Central memory CD8-positive, alpha-beta T cell (primary cell): ENCODE data around the gene DLX1.

ENCODE experiments used
- ATAC-seq: fragments of 150-1000 bp; cut with Tn5 transposase; replicated peaks from 2 replicates; pipeline ENCODE4 v1.10.0; 2022; ENCODE audit warnings: mild to moderate bottlenecking, moderate FRiP score, moderate number of reproducible peaks; ENCODE audit not compliant: poor library complexity, severe bottlenecking; ENCODE audit errors: extremely low read depth
- DNase-seq, 2 donors: peaks; one replicate each; pipeline ENCODE4 v3.0.0; 2021; ENCODE audit warnings: low spot score in 2 of 2
- H3K27ac Mint-ChIP-seq: one replicate; pipeline ENCODE4 v1.8.0; 2022; ENCODE audit warnings: low read depth, mild to moderate bottlenecking, moderate library complexity, mixed read lengths
- H3K27me3 Mint-ChIP-seq: one replicate; pipeline ENCODE4 v1.8.0; 2022; ENCODE audit warnings: mixed read lengths
- H3K36me3 Mint-ChIP-seq: one replicate; pipeline ENCODE4 v1.8.0; 2022; ENCODE audit warnings: mild to moderate bottlenecking, moderate library complexity, mixed read lengths; ENCODE audit not compliant: insufficient read depth
- H3K4me1 Mint-ChIP-seq: one replicate; pipeline ENCODE4 v1.8.0; 2022; ENCODE audit warnings: mixed read lengths
- H3K4me3 Mint-ChIP-seq: one replicate; pipeline ENCODE4 v1.8.0; 2022; ENCODE audit warnings: mild to moderate bottlenecking, moderate library complexity, mixed read lengths
- H3K9me3 Mint-ChIP-seq: one replicate; pipeline ENCODE4 v1.8.0; 2022; ENCODE audit warnings: mixed read lengths

DLX1 gene

DNA sequence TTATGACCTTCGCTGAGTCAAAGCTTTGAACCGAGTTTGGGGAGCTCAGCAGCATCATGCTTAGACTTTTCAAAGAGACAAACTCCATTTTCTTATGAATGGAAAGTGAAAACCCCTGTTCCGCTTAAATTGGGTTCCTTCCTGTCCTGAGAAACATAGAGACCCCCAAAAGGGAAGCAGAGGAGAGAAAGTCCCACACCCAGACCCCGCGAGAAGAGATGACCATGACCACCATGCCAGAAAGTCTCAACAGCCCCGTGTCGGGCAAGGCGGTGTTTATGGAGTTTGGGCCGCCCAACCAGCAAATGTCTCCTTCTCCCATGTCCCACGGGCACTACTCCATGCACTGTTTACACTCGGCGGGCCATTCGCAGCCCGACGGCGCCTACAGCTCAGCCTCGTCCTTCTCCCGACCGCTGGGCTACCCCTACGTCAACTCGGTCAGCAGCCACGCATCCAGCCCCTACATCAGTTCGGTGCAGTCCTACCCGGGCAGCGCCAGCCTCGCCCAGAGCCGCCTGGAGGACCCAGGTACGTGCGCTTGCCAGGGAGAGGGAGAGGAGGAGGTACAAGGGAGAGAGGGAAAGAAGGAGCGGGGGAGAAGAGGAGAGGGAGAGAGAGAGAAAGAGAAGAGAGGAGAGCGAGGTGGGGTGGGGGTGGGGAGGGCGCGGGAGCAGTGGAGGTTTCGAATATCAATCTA is at the start of gene DLX1:
DLX1 (plus strand) TSS at position 48 of the 700 bp plus-strand sequence; CDS start at position 219, 171 bp downstream.
- no peaks in the 10 kb centered on the region for H3K9me3 Mint-ChIP-seq
- peaks cover 52% of the 10 kb centered on the region for H3K36me3 Mint-ChIP-seq
- peak within 1 kb of the TSS; percentile 73 for H3K27ac Mint-ChIP-seq
- peaks cover 99% of the 10 kb centered on the region for H3K27me3 Mint-ChIP-seq
- ATAC-seq = peak; percentile 61
- DNase-seq = no peak
- peaks cover 39% of the 10 kb centered on the region for H3K4me1 Mint-ChIP-seq
- peak within 1 kb of the TSS; percentile 73 for H3K4me3 Mint-ChIP-seq

DNA sequence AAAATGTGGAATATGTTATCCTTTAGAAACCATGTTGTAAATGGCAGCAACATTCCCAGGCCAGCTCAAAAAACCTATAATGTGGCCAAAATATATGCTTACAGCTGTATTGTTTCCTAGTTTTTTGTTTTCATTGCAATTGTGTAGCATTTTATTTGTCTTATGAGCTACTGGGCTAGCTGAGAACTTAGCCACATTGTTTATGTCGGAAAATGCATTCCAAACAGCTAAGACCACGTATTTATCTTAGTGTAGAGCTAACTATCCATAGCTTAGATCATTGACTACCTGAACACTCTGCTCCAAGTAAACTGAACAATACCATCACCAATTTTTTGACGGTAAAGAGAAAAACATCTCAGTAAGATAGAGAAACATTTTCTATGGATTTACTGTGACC is 47.2 kb upstream of the DLX1 start:
- H3K4me1 Mint-ChIP-seq = no peaks in the 10 kb centered on the region
- no peak overlapping the region for H3K4me3 Mint-ChIP-seq
- ATAC-seq (no peak), DNase-seq (no peak)
- no peaks in the 10 kb centered on the region for H3K9me3 Mint-ChIP-seq
- no peaks in the 10 kb centered on the region for H3K27me3 Mint-ChIP-seq
- no peak overlapping the region for H3K27ac Mint-ChIP-seq
- H3K36me3 Mint-ChIP-seq = no peaks in the 10 kb centered on the region

DNA sequence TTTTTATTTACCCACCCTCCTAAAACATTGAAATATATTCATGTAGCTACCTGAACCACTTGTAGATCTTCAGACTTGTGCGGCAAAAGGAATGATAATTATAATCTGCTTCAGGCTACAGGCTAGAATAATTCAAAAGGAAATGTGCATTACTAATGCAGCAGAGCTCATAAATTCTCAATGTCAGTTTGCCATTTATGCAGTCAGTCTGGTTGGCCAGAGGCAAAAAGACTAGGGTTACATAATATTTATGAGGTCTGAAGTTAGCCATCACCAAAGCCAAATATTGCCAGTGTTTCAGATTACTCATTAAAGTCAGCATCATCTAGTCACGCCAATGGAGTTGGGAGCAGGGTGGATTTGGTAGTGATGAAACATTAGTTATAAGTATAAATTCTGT is 46.7 kb upstream of the DLX1 start:
- Mint-ChIP-seq H3K27ac (no peak overlapping the region), H3K4me1 (no peaks in the 10 kb centered on the region), H3K4me3 (no peak overlapping the region), H3K36me3 (no peaks in the 10 kb centered on the region), H3K27me3 (no peaks in the 10 kb centered on the region), H3K9me3 (no peaks in the 10 kb centered on the region)
- DNase-seq (no peak), ATAC-seq (no peak)

DNA sequence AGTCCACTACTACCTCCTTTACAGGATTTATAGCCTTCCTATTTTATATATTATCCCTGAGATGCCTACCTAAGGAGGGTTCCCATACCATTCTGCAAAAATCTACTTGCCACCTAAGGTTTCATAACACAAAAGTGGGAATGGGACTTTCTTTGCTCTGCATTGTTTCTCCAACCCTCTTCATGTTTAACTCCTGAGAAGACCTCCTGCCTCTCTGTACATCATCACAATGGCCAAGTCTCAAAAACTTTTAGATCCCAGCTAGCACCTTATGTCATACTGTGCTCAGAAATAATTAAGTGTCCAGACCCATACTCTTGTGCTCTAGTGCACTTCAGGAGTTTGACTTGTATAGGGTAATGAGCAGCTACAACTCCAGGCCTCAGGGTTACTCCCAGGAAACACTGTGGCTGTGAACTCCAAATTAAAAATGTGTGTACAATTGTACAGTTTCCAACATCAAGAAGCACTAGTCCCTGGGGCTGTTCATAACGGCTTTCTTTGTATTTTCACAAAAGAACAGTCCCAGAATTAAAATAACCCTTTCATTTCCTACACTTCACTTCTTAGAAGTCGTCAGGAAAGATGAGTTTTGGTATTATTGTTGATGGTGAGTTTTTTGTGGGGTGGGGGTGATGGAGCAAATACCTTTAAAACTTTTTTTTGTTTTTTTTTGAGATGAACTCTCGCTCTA is 46.1 kb upstream of the DLX1 start:
- Mint-ChIP-seq H3K4me3 (no peak overlapping the region), H3K9me3 (no peaks in the 10 kb centered on the region), H3K36me3 (no peaks in the 10 kb centered on the region), H3K27ac (no peak overlapping the region), H3K4me1 (no peaks in the 10 kb centered on the region), H3K27me3 (no peaks in the 10 kb centered on the region)
- DNase-seq (no peak), ATAC-seq (no peak)

DNA sequence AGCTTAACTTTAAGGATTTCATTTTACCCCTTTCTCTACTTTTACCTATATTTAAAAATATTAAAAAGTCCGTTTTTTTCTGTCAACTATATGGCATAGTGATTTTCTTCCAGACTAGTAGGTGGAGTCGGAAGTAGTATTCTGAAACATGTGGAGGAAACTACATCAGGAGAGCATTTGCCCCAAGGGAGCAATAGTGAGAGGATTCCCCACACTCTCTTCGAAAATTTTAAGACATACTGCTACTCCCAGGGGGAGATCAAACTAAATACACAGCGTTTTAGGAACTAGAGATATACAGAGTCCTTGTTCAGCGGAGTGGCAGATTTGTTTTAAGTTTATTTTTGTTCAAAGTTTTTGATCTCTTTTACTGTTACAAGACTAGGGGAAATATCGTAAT is 45.0 kb upstream of the DLX1 start:
- ATAC-seq = no peak
- Mint-ChIP-seq H3K27me3 (no peaks in the 10 kb centered on the region), H3K27ac (no peak overlapping the region), H3K9me3 (no peaks in the 10 kb centered on the region), H3K4me1 (no peaks in the 10 kb centered on the region), H3K4me3 (no peak overlapping the region), H3K36me3 (no peaks in the 10 kb centered on the region)
- DNase-seq = no peak

DNA sequence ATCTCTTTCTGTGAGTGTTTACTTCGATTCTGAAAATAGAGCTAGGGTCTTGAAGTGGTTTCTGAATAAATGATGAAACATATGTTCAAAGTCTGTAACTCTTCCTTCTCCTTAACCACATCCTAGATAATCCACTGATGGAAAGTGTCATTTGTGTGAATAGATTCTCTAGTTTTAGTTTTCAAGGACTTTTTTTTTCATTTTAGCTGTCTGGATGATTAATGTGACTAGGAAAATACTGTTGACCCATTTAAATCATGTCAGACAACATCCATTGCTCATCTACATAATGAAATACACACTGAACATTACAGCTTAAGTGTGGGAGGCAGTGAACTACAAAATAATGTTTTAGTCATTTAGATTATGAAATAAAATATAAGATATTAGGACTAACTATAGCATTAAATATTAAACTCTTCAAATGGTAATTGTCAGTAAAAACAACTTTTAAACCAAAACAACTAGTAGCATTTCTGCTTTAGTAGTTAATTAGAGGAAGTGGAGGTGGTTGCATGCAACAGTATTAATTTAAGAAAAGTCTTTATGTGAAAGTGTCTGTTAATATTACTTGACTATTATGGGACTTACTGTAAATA is 39.1 kb upstream of the DLX1 start:
- ATAC-seq (no peak), DNase-seq (no peak)
- Mint-ChIP-seq H3K9me3 (no peaks in the 10 kb centered on the region), H3K4me1 (no peaks in the 10 kb centered on the region), H3K27me3 (no peaks in the 10 kb centered on the region), H3K4me3 (no peak overlapping the region), H3K27ac (no peak overlapping the region), H3K36me3 (no peaks in the 10 kb centered on the region)

DNA sequence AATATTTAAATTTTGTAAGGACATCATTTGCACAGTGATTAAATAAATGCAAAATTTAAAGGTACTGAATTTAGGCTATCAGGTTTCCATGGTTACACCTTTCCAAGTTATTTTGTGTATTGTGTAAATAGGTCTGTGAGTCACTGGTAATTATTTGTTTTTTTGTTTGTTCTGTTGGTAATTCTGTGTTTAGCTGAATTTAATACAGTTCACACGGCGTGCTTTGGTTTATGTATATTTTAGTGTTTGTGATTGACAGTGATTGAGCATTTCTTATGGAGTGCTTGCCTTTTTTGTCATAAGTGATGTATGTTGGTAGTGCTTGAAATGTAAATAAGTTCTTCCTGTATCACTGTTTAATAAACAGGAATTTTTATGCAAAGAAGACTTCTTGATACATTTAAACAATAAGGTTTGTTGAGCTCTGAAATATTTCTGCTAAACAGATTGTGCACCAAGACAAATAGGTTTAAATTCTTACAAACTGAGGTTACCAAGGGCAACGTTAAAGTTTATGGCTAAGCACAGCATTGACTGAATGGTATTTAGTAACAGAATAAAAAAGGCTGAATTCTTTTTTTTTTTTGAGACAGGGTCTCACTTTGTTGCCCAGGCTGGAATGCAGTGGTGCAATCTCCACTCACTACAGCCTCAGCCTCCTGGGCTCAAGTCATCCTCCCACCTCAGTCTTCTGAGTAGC is 38.3 kb upstream of the DLX1 start:
- Mint-ChIP-seq H3K4me3 (no peak overlapping the region), H3K36me3 (no peaks in the 10 kb centered on the region), H3K9me3 (no peaks in the 10 kb centered on the region), H3K27ac (no peak overlapping the region), H3K27me3 (no peaks in the 10 kb centered on the region), H3K4me1 (no peaks in the 10 kb centered on the region)
- DNase-seq = no peak
- no peak for ATAC-seq

DNA sequence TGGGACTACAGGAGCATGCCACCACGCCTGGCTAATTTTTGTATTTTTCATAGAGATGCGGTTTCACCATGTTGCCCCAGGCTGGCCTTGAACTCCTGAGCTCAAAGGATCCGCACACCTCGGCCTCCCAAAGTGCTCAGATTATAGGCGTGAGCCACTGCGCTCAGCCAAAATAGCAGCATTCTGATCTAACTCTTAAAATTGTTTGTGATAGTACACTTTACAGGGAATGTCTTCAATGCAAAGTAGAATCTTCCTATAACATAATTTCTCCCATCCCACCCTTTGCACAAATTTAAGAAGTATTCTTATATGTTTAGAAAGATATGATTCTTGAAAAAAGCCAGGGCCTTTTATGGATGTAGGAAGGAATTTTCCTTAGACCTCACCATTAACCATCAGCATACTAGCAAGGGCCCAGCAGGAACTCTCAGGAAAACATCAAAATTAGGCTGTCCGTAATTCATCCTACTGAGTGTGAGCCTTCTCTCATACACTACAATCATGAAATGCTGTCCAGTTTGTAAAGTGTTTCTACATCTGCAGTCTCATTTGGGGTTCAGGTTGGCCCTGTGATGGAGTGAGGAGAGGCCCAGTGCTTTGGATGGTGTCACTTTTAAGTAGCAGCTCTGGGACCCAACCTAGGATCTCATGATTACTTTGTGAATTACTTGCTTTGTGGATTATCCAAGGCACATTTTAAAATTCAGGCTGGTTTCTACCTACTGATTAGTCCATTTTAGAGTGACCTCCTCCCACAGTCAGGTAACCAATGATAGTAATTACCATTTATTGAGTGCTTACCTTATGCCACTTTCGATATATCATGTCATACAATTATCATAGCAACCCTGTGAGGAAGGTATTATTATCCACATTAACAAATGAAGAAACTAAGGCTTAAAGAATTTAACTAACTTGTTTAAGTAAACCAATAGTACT is 37.5 kb upstream of the DLX1 start:
- Mint-ChIP-seq H3K36me3 (no peaks in the 10 kb centered on the region), H3K4me1 (no peaks in the 10 kb centered on the region), H3K27me3 (no peaks in the 10 kb centered on the region), H3K9me3 (no peaks in the 10 kb centered on the region), H3K4me3 (no peak overlapping the region), H3K27ac (no peak overlapping the region)
- no peak for DNase-seq
- no peak for ATAC-seq

DNA sequence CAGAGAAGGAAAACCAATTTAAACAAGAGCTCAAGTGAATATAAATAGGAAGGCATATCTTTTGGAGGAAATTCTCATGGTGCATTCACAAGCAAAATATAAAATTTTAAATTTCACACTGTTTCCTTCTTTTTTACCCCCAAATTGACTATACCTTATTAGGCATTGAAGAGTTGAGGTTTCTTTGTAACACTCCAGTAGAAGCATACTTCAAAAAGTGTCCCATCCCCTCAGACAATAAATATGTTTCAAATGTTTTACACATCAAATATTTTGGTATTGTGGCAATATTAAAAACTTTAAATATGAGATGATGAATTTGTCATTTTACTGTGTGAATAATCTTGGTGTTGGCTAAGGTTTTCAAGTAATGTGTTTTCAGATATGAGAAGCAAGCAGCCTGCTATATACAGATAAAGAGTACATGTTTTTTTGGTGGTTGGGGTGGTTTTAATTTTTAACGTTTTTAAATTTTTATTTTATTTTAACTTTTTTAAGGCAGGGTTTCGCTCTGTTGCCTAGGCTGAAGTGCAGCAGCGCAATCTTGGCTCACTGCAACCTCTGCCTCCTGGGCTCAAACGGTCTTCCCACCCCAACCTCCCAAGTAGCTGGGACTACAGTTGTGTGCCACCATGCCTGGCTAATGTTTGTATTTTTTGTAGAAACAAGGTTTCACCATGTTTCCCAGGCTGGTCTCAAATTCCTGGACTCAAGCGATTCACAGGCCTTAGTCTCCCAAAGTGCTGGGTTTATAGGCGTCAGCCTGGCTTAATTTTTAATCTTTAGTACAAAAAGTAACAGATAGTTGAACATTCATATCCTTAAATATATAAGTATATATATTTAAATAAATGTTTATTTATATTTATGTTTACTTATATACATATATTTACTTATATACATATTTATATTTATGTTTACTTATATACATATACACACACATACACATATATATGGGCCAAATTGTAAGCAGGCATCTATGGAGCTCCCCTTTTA is 36.5 kb upstream of the DLX1 start:
- Mint-ChIP-seq H3K4me3 (no peak overlapping the region), H3K4me1 (no peaks in the 10 kb centered on the region), H3K36me3 (no peaks in the 10 kb centered on the region), H3K27me3 (no peaks in the 10 kb centered on the region), H3K9me3 (no peaks in the 10 kb centered on the region), H3K27ac (no peak overlapping the region)
- no peak for ATAC-seq
- DNase-seq = no peak

DNA sequence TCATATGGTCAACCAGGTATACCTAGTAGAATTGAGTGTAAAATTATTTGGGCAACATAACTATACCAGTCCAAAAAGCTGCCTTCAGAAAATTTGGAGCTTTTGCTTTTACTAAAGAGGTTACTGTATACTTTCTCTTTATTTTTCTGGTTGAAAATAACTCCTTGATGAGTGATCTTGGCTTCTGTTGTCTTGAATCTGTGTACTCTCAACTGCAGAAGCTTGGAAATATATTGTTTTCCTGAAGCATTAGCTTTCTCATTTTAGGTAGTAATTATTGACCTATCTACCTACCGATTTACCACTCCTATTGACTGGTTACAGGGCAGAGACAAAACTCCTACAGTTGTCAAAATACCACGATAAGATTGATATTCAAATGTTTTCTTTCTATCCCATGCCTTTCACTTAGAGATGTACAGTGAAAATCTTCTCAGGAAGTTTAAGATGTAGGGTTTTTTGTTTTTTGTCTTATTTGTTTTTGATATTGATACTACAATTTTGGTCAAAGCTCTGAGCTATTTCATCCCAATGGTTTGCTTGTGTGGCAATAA is 35.7 kb upstream of the DLX1 start:
- no peak for DNase-seq
- H3K36me3 Mint-ChIP-seq = no peaks in the 10 kb centered on the region

DNA sequence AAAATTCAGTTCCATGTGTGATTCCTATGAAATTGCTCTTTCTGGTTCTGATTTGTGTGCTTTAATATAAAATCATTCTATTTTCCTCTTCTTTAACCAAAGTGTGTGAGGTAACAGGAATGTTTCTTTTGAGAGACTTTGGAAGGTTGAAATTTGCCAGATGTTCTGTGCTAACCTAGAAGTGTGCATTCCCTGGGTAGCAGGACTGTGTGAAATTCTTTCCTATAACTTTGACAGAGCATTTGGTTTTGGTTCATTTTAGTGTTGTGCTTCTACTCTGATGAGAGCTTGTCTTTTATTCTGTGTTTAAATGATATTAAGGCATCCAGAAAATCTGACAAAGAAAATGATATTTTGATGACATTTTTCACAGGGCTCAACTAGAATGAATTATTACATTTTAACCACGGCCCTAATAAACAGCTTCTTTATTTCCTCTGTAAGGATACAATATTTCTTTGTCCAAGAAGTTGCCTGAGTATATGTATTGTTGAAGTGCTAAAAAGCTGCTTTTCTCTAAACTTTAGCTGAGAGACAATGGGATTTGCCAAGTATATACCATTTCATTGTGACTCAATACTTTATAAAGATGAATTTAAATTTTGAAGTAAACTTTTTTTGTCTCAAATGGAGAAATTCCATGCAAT is 34.7 kb upstream of the DLX1 start:
- Mint-ChIP-seq H3K4me3 (no peak overlapping the region), H3K9me3 (no peaks in the 10 kb centered on the region), H3K27ac (no peak overlapping the region), H3K27me3 (no peaks in the 10 kb centered on the region), H3K4me1 (no peaks in the 10 kb centered on the region), H3K36me3 (no peaks in the 10 kb centered on the region)
- ATAC-seq (no peak), DNase-seq (no peak)

More for the DNA sequence above, 35.7 kb upstream of the DLX1 start:
- Mint-ChIP-seq H3K27ac (no peak overlapping the region), H3K27me3 (no peaks in the 10 kb centered on the region), H3K9me3 (no peaks in the 10 kb centered on the region), H3K4me1 (no peaks in the 10 kb centered on the region), H3K4me3 (no peak overlapping the region)
- ATAC-seq = no peak
